Measurements from ENCODE around the gene MAP3K5. TPM values are rescaled to one million over a fixed set of nuclear protein-coding genes. Genes with fewer than 3 reads are reported as not detected.

The MAP3K5 gene
- polyA plus RNA-seq, 12 donors, result 1.9 to 6.4 (median 2.3) TPM; not detected in 1

DNA sequence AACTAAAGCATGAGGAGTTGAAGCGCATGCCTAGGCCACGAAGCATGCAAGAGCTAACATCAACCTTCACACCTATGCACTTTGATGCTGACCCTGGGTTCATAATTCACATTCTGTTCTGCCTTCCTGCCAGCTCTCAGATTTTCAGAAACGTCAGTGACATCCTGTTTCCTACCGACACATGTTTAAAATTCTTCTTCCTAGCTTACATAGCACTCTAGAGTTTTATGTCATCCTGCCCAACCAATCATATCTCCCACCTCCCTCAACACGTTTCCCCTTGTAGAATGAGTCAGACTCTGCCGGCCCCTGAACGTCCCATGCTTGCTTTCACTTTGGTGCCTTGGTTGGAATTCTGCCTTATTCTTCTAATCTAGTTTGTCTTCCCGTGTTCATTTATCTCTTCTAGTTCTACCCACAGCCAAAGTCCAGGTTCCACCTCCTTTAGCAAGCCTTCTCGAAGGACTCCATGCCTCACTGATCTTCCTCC lies 144.9 kb downstream of the MAP3K5 start:
- DNase-seq, result no peak

DNA sequence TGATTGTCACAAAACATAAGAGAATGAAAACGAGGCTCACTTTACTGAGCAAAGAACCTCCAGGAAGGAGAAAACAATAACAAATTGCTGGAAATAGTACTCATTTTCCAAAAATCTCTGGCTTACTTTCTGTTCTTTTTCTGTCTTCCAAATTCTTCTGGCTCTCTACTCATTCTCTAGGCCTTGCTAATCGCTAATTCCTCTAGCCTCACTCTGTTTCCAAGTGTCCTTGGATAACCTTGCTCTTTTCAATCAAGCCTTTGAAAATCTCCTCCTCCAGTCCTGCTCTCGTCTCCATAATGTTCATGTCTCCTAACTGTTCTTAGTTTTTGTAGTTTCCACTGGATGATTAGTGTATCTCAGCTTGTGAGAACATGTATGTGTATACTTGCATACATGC lies 145.9 kb downstream of the MAP3K5 start:
- DNase-seq, result peak; percentile 47

GRCh38 chr6:136644597-136644952 lies 147.7 kb downstream of the MAP3K5 start:
- no peak for DNase-seq

- DNase-seq, result peak; percentile 82
These were observed 148.3 kb downstream of the MAP3K5 start for GRCh38 chr6:136643850-136644596.

GRCh38 chr6:136641873-136642465 lies 150.3 kb downstream of the MAP3K5 start:
- DNase-seq, result no peak

DNA sequence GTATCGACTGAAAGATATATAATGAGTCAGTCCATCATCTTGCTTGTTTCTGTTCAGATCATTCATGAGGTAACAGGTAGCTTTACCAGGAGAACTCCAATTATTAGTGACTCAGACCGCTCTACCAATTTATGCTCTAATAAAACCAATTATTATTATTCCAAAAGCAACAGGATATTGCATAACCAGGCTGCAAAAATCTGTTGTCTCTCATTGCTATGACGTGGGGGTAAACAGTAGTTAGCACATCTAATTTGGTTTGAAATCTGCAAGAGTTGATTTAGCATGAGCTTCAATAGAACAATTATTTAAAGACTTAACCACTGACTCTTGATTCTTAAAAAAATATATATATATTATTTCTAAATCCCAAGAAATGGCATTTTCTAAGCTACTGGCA lies 151.1 kb downstream of the MAP3K5 start:
- DNase-seq, result no peak

GRCh38 chr6:136640132-136640915 lies 152.0 kb downstream of the MAP3K5 start:
- DNase-seq, result no peak

GRCh38 chr6:136639702-136640101 lies 152.6 kb downstream of the MAP3K5 start:
- DNase-seq, result no peak

DNA sequence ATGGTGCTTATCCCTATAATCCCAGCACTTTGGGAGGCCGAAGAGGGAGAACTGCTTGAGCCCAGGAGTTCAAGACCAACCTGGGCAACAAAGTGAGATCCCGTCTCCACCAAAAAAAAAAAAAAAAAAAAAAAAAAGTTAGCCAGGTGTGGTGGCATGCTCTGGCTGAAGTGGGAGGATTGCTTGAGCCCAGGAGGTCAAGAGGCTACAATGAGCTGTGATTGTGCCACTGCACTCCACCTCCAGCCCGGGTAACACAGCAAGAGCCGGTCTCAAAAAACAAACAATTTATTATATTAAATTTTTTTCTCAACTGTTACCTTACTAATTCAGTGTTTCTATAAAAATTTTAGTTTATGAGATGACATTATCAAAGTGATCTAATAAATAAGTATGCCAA lies 156.7 kb downstream of the MAP3K5 start:
- no peak for DNase-seq

GRCh38 chr6:136633355-136633754 lies 158.9 kb downstream of the MAP3K5 start:
- DNase-seq, result no peak

GRCh38 chr6:136628996-136629395 lies 163.3 kb downstream of the MAP3K5 start:
- DNase-seq, result no peak

DNA sequence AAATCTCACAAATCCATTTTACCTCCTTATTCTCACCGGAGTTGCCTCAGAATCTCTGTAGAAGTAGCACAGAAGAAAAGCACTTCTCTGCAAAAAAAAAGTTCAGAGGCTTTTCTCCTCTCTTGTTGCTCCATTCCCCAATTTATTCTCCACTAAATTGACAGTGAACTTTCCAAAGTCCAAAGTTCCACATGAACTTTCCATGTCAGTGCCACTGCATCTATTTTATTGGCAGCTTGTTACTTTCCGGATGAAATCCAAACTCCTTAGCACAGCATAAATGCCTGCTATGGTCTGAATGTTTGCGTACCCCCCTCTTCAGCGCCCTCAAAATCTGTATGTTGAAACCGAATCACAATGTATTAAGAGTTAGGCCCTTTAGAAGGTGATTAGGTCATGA lies 165.1 kb downstream of the MAP3K5 start:
- DNase-seq, result no peak

DNA sequence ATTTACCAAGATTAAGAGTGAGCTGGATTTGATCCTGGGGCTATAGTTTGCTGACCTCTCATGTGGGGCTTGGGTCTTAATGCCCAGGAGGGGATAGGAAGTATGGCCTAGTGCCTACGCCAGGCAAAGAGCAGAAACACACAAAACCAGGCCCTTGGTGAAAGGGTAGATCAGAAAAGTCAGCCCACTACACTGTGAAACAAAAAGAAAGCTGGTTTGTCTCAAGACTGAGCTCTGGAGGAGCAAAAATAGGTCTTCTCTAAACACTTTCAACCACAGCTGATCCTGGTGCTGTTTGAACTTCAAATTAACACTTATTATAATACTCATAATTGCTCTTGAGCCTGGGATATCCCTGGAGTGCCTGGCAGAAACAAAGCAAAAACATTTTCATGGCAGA lies 167.0 kb downstream of the MAP3K5 start:
- no peak for DNase-seq

DNA sequence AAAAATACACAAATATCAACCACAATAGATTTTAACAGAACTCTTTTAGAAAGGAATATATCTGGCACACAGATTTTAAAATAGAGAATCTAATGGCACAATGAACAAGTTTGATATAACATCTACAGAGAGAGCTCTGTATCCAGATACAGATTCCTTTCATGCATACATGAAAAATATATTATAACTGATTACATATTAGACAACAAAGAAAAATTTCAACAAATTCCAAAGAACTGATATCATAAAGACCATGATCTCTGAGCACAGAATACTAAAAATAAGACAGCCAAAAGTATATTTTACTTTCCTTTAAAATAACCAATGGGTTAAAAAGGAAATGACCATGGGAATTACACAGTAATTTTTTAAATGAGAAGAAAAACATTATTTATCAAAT lies 167.9 kb downstream of the MAP3K5 start:
- no peak for DNase-seq

- no peak for DNase-seq
These were observed 174.2 kb downstream of the MAP3K5 start for GRCh38 chr6:136618086-136618485.

- DNase-seq, result no peak
These were observed 175.8 kb downstream of the MAP3K5 start for GRCh38 chr6:136616527-136616926.

DNA sequence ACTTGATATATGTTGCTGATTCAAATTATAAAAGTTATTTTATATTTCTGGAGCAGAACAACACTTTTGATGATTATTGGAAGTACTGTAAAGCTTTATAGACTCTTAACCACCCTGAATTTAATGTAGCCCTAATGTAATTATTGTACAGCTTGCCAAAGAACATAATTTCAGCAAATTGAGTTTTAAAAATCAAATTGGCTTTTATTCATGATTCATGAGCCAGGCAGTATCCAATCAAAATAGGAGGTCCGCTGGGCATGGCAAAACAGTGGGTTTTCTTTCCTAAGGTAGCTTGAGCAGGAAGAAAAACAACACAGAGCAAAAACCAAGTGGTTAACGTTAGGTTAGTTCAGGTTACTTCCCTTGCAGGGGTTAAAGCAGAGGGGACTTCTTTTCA lies 177.3 kb downstream of the MAP3K5 start:
- DNase-seq, result no peak

GRCh38 chr6:136614350-136614749 lies 177.9 kb downstream of the MAP3K5 start:
- DNase-seq, result no peak

- no peak for DNase-seq
These were observed 178.8 kb downstream of the MAP3K5 start for GRCh38 chr6:136613477-136613876.

DNA sequence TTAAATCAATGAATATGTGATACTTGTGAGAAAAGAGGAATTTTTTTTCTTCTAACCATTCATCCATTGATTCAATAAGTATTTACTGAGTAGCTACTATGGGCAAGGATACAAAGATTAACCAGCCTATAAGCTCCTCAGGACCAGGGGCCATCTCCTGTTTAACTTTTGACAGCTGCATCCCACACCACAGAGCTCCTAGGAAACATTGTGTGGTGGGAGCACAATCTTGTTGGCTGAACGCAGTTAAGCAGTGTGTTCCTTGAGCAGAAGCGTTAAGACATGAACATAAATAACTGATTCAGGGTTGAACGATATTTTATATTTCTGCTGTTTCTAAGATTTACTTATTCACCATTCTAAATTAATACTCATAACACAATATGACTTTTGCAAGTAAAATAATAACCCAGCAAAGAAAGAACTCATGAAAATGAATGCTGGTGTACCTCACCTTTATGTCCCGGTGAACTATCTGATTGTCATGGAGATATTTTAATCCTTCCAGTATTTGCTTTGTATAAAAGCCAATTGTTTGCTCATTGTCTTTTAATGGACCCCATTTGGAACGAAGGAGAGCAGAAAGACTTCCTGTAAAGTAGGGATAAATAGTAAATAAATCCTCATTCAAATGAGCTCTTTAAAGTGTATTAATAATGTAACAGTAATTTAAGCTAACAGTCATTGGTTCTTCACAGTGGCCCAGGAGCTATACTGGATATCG lies 179.4 kb downstream of the MAP3K5 start:
- DNase-seq, result no peak

DNA sequence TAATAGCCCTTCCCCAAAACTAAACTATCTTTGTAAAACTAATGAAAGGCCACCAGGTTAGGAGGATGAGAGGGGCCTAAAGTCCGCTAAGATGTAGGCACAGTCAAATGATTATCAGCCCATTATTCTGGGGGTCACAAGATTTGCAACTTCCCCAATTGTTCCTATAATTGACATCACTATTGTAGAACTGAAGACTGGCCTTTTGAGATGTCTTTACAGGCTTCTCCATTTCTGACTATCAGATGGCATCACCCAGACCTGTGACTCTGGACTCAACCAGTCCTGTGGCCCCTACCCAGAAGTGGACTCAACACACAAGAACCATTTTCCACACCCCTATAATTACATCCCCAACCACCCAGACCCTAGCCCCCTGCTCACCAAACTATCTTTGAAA lies 180.5 kb downstream of the MAP3K5 start:
- DNase-seq, result no peak

DNA sequence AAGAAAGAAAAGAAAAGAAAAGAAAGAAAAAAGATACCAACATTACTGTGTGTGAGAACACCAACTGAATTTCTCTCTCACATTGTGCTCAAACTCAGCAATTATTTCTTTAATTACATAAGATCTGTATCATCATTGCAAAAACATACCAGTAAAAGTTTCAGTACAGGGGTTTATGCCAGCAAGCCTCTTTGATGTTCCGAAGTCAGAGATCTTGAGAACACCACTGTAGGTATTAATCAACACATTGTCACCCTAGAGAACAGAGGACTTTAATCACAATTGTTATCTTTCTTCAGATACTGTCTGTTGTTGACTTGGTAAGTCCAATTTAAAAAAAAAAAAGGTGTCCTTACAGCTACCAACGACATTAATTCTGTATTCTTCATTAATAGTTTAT lies 181.1 kb downstream of the MAP3K5 start:
- DNase-seq, result no peak

Data from muscle of arm (tissue), 12 donors.